GM18909 (cell line): Measurements from ENCODE around the gene METTL6.
"Not testable (repeated sequence)": the region's sequence is repeated elsewhere in the genome, so short reads cannot be mapped to it uniquely, and the experiment has no call there.

ENCODE experiments used
- ATAC-seq: cut with Tn5 transposase; IDR thresholded peaks from one replicate; pipeline ENCODE4 v1.9.1; 2021; ENCODE audit warnings: mild to moderate bottlenecking; ENCODE audit not compliant: unreplicated experiment, poor library complexity

The METTL6 gene

DNA sequence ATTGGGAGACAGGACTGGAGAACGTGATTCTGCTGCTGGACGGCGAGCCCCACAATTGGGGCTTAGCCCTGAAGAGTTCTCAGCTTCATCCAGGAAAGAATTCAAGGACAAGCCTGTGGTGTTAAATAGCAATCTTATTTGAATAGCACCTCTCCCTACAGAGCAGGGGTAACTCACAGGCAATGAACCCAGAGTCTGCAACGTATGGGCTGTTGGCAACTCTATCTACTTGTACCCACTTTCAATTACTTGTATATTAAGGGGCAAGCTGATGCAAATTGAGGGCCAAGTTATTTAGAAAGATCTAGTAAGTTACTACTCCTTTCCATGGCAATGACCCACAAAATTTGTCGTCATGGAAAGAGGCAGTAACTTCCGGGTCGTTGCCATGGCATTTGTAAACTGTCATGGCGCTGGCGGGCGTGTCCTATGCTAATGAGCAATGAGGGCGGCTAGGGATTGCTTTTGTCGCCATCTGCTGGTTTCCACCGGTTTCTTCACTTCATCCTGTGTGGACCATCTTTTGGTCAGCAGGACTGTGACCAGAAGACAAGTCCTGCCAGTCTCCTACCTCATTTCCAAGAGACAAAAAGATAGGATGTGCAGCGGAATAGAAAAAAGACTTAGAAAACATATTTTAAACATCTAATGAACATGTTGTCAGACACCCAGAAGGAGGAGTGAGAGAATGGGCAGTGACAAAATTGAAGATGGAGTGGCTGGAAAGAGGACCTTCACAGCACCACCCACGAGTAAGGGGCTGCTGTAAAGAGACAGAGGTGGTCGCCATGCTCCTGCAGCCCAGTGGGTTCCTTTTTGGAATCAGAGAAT is 49.2 kb downstream of the METTL6 start:
- peak; percentile 84 for ATAC-seq

DNA sequence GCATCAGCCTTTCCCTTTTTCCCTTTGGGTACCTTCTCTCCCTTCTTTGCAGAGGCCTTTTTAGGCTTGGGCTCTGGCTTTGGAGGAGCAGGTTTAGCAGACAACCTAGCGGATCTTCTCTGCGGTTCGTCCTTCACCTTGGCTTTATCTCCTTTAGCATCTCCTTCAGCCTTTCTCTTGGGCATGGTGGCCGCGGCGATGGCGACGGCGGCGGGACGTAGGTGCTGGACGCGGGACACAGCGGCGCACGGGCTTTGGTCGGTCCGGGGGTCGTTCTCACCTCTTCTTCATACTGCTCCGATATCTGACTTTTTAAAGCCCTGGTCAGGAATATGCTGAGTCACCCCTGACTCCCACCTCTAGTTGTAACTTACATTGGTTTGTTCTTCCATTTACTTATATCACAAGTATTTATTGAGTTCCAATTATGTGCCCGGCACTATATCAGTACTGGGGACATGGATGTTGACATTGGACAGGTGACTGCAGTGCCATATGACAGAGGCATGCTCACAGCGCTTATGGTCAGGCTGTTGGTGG is 51.8 kb downstream of the METTL6 start:
- no peak for ATAC-seq

DNA sequence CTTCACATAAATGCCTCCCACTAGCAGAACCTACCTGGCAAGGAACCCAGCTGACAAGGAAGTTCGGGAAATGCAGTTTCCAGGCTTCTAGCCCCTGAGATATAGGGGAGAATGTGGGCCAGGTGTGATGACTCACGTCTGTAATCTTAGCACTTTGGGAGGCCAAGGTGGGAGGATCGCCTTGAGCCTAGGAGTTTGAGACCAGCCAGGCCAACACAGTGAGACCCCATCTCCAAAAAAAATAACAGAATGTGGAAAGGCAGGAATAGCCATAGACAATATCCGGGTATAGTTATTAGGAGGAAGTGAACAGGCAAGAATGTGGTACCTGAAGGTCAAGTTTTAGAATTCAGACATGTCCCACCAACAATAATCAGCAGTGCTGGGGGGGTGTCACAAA is 54.4 kb downstream of the METTL6 start:
- ATAC-seq, result no peak

DNA sequence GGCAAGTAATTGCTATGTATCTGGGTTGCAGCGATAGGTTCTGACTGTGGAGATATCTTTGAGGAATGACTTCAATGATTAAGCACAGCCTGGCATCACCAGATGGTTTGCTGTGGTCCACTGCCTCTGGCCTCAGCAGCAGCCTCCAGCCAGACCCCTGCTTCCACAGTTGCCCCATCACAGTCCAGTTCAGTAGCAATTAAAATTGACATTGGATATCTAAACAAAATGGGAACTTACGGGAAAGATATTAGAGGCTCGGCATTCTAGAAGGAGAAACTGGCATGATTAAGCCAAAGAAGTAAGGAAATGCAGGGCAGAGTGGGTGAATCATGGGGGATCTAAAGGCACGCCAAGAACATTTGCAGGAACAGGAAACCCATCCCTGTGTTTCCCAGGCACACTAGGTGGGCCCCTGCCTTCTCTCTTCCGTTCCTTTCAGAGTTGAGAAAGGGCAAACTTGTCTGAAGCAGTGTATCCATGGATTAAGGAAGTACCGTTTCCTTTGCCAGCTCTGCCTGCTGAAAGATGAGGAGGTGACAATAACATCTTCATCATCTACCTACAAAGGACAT is 58.7 kb downstream of the METTL6 start:
- ATAC-seq, result no peak

DNA sequence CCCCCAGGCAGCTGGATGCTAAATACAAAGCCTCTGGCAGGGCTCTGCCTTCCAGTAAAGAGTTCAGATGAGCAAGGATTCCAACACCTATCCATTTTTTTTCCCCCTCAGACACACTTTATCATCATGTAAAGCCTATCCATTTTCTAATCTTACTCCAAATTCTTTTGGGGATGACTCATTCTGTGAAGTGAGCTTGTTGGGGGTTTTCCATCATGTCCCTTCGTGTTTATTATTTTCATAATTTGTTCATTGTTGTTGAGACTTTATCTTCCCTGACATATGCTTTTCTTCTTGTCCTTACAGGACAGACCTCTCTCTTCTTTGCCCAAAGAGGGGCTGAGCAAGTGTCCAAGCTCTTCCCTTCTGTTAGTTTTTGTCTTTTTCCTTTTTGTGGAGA is 60.3 kb downstream of the METTL6 start:
- no peak for ATAC-seq

DNA sequence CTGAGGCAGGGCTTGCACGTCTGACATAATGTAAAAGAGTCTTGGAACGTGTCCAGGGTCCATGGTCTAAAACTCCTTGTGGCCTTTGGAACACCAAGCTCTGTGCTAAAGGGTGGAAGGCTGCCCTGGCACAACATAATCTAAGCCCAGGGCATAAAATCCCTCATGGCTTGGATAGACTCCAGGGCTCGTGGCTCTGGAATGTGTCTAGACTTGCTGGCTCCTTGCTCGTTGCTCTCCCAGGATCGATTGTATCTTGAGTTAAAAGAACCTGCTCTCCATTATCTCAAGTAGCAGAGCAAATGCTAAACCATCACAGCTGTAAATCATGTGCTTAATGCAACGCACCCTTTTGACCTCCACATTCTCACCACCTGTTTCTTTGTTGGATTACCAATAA is 63.3 kb downstream of the METTL6 start:
- ATAC-seq, result not testable (repeated sequence)

DNA sequence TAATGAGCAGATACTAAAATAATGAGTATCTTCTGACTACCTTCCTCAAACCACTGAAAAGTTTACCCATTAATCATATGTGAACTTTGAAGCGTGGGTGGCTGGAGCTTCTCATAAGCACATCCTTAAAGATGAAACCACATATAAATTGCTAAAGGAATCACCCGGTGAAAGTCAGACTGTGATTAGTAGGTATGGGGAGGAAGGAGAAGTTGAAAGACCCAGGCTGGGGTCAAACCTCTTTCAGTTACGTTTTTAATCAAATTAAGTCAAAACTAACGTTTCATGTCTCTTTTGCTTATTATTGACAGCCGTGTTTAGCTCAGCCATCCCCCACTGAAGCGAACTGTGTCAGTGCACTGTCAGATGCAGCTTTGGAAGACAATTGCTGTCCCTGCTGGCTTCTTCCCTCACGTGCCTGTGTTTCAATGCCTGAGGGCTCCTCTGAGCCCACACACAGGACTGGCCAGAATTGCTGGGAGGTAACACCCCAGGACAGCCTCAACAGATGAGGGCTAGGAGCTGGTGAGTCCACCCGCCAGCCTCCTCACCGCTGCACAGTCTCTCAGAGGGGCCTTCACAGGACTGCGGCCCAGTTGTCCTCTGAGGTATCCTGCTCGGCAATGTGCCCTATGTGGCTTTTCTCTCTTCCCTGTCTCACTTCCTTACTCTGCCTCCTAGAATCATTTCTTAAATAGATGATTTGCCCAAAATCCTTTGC is 65.7 kb downstream of the METTL6 start:
- ATAC-seq, result peak; percentile 87

DNA sequence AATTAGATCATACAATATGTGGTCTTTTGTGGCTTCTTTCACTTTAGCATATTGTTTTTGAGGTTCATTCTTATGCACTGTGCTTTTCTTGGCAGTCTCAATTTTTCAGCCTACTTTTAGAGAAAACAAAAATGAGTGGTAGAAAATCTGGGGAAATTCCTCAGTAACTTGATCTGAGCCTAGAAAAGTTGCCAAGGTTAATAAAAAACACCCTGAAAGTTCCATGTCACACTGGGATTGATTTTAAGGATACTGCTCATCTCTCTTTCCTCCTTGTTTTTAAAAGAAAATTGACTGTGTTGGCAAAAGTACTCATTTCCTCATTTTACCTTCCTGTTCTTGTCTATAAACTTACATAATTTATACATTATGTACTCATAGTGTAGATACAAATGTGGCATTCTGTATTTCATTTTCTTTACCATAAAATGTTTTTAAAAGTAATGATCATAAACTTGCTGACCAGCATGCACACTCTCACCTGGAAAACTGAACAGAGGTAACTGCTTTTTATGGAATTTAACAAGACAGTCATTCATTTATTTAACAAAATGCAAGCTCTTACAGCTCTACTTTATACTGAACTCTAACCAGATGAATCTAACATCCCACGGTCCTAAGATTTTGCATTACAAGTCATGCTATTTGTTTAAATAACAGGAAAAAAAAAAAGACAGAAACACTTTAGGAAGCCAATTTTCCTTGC is 66.4 kb downstream of the METTL6 start:
- no peak for ATAC-seq
